Neural crest cell (in vitro differentiated cells): Measurements from ENCODE around the gene PNKP. TPM values are rescaled to one million over a fixed set of nuclear protein-coding genes. Genes with fewer than 3 reads are reported as not detected.
A peak's percentile ranks its signal among the peaks of the same experiment; 100 is the strongest.

ENCODE experiments used
- DNase-seq: peaks from one replicate; pipeline ENCODE4 v3.0.0; 2021; ENCODE audit warnings: low read depth, mixed read lengths, low spot score
- H3K27ac Mint-ChIP-seq: one replicate; pipeline ENCODE4 v1.8.0; 2021; ENCODE audit warnings: mild to moderate bottlenecking, mixed read lengths; ENCODE audit not compliant: unreplicated experiment
- H3K27me3 Mint-ChIP-seq: 2 replicates; pipeline ENCODE4 v1.8.0; 2021; ENCODE audit warnings: low read depth, mild to moderate bottlenecking, mixed read lengths
- H3K36me3 Mint-ChIP-seq: 2 replicates; pipeline ENCODE4 v1.8.0; 2021; ENCODE audit warnings: low read depth, mild to moderate bottlenecking, mixed read lengths
- H3K4me1 Mint-ChIP-seq: 2 replicates; pipeline ENCODE4 v1.8.0; 2021; ENCODE audit warnings: mixed read lengths
- H3K4me3 Mint-ChIP-seq: one replicate; pipeline ENCODE4 v1.8.0; 2021; ENCODE audit warnings: mild to moderate bottlenecking, mixed read lengths
- H3K9me3 Mint-ChIP-seq: 2 replicates; pipeline ENCODE4 v1.8.0; 2021; ENCODE audit warnings: mixed read lengths
- CTCF ChIP-seq: fragments of 200-600 bp; sonication (generic); conservative IDR thresholded peaks from 2 replicates; pipeline ENCODE4 v1.5.0; 2021; ENCODE audit warnings: antibody characterized with exemption, mild to moderate bottlenecking
- microRNA-seq: library from miRNA; unstranded; fragments of <30 nt; microRNA quantifications from one replicate; pipeline ENCODE4, GENCODE V29; 2020
- total RNA-seq: library from RNA; stranded (reverse); gene quantifications from 2 replicates; pipeline ENCODE4 v1.2.1, GENCODE V29; 2021

Gene PNKP
- total RNA-seq, 1 donor from 2014 or later = 135 TPM

GRCh38 chr19:49811328-49811727 lies 56.0 kb downstream of the PNKP start:
- peaks cover 2% of the 10 kb centered on the region for H3K36me3 Mint-ChIP-seq
- TF ChIP-seq CTCF = no peak
- no peak for DNase-seq
- H3K27me3 Mint-ChIP-seq = no peaks in the 10 kb centered on the region
- H3K4me1 Mint-ChIP-seq = peaks cover 40% of the 10 kb centered on the region
- H3K27ac Mint-ChIP-seq = no peak overlapping the region
- peak overlapping the region; percentile 98 for H3K4me3 Mint-ChIP-seq
- H3K9me3 Mint-ChIP-seq = no peaks in the 10 kb centered on the region

Small RNA genes within 50 kb of the gene (microRNA-seq; reads per million reads assigned to microRNA genes)
- 21.3 reads per million, percentile 35 among the genes with 10 or more reads in this experiment for gene MIR4749
- gene MIR4750 = 5.9 reads per million, percentile 3 among the genes with 10 or more reads in this experiment
- 8.3 reads per million, percentile 13 among the genes with 10 or more reads in this experiment for gene MIR6800

Other genes starting within 250 kb of the PNKP start
- 1.2 and 2.3 TPM in 2 replicates for gene RRAS, start 227.4 kb downstream of the PNKP start, total RNA-seq
- gene SCAF1, start 225.4 kb downstream of the PNKP start, total RNA-seq = 89.6 and 91.9 TPM in 2 replicates
- 70.0 and 76.0 TPM in 2 replicates for gene IRF3, start 201.7 kb downstream of the PNKP start, total RNA-seq
- 92.4 and 99.5 TPM in 2 replicates for gene BCL2L12, start 201.6 kb downstream of the PNKP start, total RNA-seq
- gene PRMT1, start 190.3 kb downstream of the PNKP start, total RNA-seq = 454 and 470 TPM in 2 replicates
- 11.8 TPM in 2 replicates for gene ADM5, start 178.0 kb downstream of the PNKP start, total RNA-seq
- 87.7 and 96.1 TPM in 2 replicates for gene CPT1C, start 176.5 kb downstream of the PNKP start, total RNA-seq
- not detected in 2 replicates for gene TSKS, start 104.3 kb downstream of the PNKP start, total RNA-seq
- 96.7 and 102 TPM in 2 replicates for gene AP2A1, start 100.6 kb downstream of the PNKP start, total RNA-seq
- 37.5 and 38.0 TPM in 2 replicates for gene FUZ, start 54.3 kb downstream of the PNKP start, total RNA-seq
- 80.8 and 85.4 TPM in 2 replicates for gene MED25, start 49.3 kb downstream of the PNKP start, total RNA-seq
- gene PTOV1, start 16.4 kb downstream of the PNKP start, total RNA-seq = 453 and 466 TPM in 2 replicates
- gene AKT1S1, start 9.8 kb upstream of the PNKP start, total RNA-seq = 38.6 and 39.6 TPM in 2 replicates
- gene TBC1D17, start 10.1 kb upstream of the PNKP start, total RNA-seq = 30.5 and 34.5 TPM in 2 replicates
- gene IL4I1, start 29.3 kb upstream of the PNKP start, total RNA-seq = 0.12 and 0.41 TPM in 2 replicates
- gene ATF5, start 61.6 kb upstream of the PNKP start, total RNA-seq = 23.4 and 24.2 TPM in 2 replicates
- gene NUP62, start 61.9 kb upstream of the PNKP start, total RNA-seq = 127 and 141 TPM in 2 replicates
- not detected in 2 replicates for gene SIGLEC11, start 93.6 kb upstream of the PNKP start, total RNA-seq
- 43.4 TPM in 2 replicates for gene VRK3, start 157.8 kb upstream of the PNKP start, total RNA-seq
- 23.3 and 24.5 TPM in 2 replicates for gene ZNF473, start 158.4 kb upstream of the PNKP start, total RNA-seq